Endothelial cell (in vitro differentiated cells): ENCODE measurements around the gene GPHB5. TPM values are rescaled to one million over a fixed set of nuclear protein-coding genes. Genes with fewer than 3 reads are reported as not detected.
"Not testable (repeated sequence)": the region's sequence is repeated elsewhere in the genome, so short reads cannot be mapped to it uniquely, and the experiment has no call there.

Experiments
- DNase-seq: peaks from one replicate; pipeline ENCODE4 v3.0.0; 2021; ENCODE audit warnings: low spot score
- H3K27ac Mint-ChIP-seq: one replicate; pipeline ENCODE4 v1.8.0; 2021; ENCODE audit warnings: mixed read lengths, inconsistent platforms; ENCODE audit not compliant: unreplicated experiment
- H3K27me3 Mint-ChIP-seq: one replicate; pipeline ENCODE4 v1.8.0; 2021; ENCODE audit warnings: mild to moderate bottlenecking, moderate library complexity, mixed read lengths, inconsistent platforms; ENCODE audit not compliant: unreplicated experiment
- H3K36me3 Mint-ChIP-seq: one replicate; pipeline ENCODE4 v1.8.0; 2021; ENCODE audit warnings: mild to moderate bottlenecking, low read depth, mixed read lengths, inconsistent platforms; ENCODE audit not compliant: unreplicated experiment
- H3K4me1 Mint-ChIP-seq: one replicate; pipeline ENCODE4 v1.8.0; 2021; ENCODE audit warnings: mild to moderate bottlenecking, mixed read lengths, inconsistent platforms; ENCODE audit not compliant: unreplicated experiment
- H3K4me3 Mint-ChIP-seq: one replicate; pipeline ENCODE4 v1.8.0; 2021; ENCODE audit warnings: mild to moderate bottlenecking, mixed read lengths, inconsistent platforms; ENCODE audit not compliant: unreplicated experiment
- H3K9me3 Mint-ChIP-seq: one replicate; pipeline ENCODE4 v1.8.0; 2021; ENCODE audit warnings: mixed read lengths, inconsistent platforms; ENCODE audit not compliant: unreplicated experiment
- total RNA-seq: library from RNA; stranded (reverse); fragmentation: NEBNext Ultra II Directional; extraction: Animal tissue kit (Norgen Biotek cat#: 25700); gene quantifications from one replicate; pipeline ENCODE4 v1.2.1, GENCODE V29; 2021; ENCODE audit not compliant: unreplicated experiment
- TF ChIP-seq, protein P1 (sequence below): fragments of 200-600 bp; sonication (generic); IDR thresholded peaks from one replicate; pipeline ENCODE4 v1.5.0; 2021; ENCODE audit warnings: antibody characterized with exemption; ENCODE audit not compliant: unreplicated experiment

The GPHB5 gene
- total RNA-seq, 1 donor from 2014 or later, result not detected

DNA sequence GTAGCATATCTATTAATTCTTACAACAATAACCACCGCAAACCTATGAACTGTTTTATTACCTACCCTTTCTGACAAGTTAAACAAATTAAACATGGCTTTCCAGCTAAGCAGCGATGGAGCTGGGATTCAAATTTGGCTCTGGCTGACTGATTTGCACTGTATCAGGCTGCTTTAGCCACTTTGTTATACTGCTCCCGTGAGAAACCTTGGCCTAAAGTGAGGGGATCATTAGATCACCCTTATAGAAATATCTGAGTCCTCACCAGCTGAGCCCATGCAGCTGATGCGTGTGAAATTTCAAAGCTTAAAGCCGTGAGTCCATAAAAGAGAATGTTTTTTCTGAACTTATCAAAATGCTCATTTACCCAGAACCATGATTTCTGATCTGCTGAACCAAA is 8.1 kb upstream of the GPHB5 start:
- Mint-ChIP-seq H3K4me3 (no peak overlapping the region), H3K27ac (no peak overlapping the region), H3K27me3 (no peaks in the 10 kb centered on the region), H3K9me3 (no peaks in the 10 kb centered on the region), H3K36me3 (peaks cover 4% of the 10 kb centered on the region), H3K4me1 (no peaks in the 10 kb centered on the region)
- TF ChIP-seq, protein P1, sequence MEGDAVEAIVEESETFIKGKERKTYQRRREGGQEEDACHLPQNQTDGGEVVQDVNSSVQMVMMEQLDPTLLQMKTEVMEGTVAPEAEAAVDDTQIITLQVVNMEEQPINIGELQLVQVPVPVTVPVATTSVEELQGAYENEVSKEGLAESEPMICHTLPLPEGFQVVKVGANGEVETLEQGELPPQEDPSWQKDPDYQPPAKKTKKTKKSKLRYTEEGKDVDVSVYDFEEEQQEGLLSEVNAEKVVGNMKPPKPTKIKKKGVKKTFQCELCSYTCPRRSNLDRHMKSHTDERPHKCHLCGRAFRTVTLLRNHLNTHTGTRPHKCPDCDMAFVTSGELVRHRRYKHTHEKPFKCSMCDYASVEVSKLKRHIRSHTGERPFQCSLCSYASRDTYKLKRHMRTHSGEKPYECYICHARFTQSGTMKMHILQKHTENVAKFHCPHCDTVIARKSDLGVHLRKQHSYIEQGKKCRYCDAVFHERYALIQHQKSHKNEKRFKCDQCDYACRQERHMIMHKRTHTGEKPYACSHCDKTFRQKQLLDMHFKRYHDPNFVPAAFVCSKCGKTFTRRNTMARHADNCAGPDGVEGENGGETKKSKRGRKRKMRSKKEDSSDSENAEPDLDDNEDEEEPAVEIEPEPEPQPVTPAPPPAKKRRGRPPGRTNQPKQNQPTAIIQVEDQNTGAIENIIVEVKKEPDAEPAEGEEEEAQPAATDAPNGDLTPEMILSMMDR, result no peak
- DNase-seq, result no peak

GRCh38 chr14:63322897-63323573 is 4.3 kb upstream of the GPHB5 start:
- H3K4me3 Mint-ChIP-seq, result no peak overlapping the region
- H3K27ac Mint-ChIP-seq, result no peak overlapping the region
- no peak for DNase-seq
- no peaks in the 10 kb centered on the region for H3K36me3 Mint-ChIP-seq
- no peaks in the 10 kb centered on the region for H3K27me3 Mint-ChIP-seq
- TF ChIP-seq, protein P1, result no peak
- H3K9me3 Mint-ChIP-seq, result no peaks in the 10 kb centered on the region
- H3K4me1 Mint-ChIP-seq, result no peaks in the 10 kb centered on the region

DNA sequence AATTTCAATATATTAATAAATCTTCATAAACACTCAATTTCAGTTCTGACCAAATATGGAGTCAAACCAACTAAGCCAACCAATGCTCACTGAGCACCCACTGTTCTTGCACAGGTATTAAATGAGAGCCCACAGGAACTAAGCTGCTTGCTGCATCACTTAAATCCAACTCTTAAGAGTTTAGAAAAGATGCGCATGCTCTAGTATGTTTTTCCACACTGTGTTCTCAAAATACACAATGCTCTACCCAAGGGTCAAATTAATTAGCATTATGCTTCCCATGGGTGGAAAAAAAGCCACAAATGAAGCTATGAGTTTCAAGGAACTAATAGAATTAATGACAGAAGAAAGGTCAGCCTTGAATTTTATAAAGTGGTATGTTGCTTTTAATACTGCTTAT is 3.7 kb upstream of the GPHB5 start:
- Mint-ChIP-seq H3K9me3 (no peaks in the 10 kb centered on the region), H3K27me3 (no peaks in the 10 kb centered on the region), H3K27ac (no peak overlapping the region), H3K4me3 (no peak overlapping the region), H3K36me3 (no peaks in the 10 kb centered on the region), H3K4me1 (no peaks in the 10 kb centered on the region)
- no peak for DNase-seq
- TF ChIP-seq, protein P1, result no peak

GRCh38 chr14:63308723-63309317 is 9.9 kb downstream of the GPHB5 start:
- Mint-ChIP-seq H3K27me3 (peaks cover 2% of the 10 kb centered on the region), H3K27ac (no peak overlapping the region), H3K4me1 (peaks cover 3% of the 10 kb centered on the region), H3K36me3 (no peaks in the 10 kb centered on the region), H3K9me3 (no peaks in the 10 kb centered on the region), H3K4me3 (no peak overlapping the region)
- TF ChIP-seq, protein P1, result peak; percentile 44
- peak; percentile 41 for DNase-seq

- H3K4me3 Mint-ChIP-seq, DNase-seq, H3K4me1 Mint-ChIP-seq, H3K9me3 Mint-ChIP-seq, H3K27me3 Mint-ChIP-seq, H3K27ac Mint-ChIP-seq, H3K36me3 Mint-ChIP-seq: not testable (repeated sequence)
These were observed 14.3 kb downstream of the GPHB5 start for GRCh38 chr14:63304429-63304828.
